Hypothalamus (tissue), 51 donors: Measurements from ENCODE around the gene NR2F1.
A peak's percentile ranks its signal among the peaks of the same experiment; 100 is the strongest.
"Not testable (repeated sequence)": the region's sequence is repeated elsewhere in the genome, so short reads cannot be mapped to it uniquely, and the experiment has no call there.

Experiments used
- DNase-seq, 51 donors: peaks; one replicate each; lab custom pipeline; 2025; lab: John Stamatoyannopoulos, UW

NR2F1 gene

DNA sequence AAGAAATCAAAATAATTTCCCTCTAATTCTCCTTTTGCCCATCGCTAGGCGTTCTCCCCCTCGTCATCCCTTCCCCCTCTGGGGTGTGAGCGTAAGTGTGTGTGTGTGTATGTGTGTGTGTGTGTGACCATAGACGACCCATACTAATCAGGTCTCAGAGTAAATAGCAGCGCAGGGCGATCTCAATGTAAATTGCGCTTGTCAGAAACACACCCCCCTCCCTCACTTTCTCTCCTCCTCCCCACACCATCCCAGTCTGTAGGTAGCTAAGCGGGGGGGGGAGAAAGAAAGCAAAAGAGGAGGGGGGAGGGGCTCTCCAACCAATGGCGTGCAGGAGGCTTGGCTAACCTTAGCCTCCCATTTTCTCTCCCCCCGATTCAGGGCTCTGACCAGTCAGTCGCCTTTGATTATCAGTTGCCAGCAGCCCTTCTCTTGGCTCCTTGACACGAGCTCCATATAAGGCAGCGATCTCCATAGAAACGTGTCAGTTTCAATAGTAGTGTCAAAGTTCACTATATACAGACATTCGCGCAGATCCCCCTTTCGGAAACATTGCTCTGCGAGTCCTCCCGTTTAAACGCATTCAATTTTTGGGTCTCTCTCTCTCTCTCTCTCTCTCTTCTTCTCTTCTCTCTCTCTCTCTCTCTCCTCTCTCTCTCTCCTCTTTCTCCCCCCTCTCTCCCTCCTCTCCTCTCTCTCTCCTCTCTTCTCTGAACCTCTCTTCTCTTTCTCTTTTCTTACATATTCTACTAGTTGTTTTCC, at the start of gene NR2F1:
Gene NR2F1 (plus strand): TSS at position 546 of the 762 bp plus-strand sequence. CDS start 1,802 bp downstream, outside the sequence.
- peak in 28 of 51 donors; percentile 28 to 80 (median 58) for DNase-seq

DNA sequence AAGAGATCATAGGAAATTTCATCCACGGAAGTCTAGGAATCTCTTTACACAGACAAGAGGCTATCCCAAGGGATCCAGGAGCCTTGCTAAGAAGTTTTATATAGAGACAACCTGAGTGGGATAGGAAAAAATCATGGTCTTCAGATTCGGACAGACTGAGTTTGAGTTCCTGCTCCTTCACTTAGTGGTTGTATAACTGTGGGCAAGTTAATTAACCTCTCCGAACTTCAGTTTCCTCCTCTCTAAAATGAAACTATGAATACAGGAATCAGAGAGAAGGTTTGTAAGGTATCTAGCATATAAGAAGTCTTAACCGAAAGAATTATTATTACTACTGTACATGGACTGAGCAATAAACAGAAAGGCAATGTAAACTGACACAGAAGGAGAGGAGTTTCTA, 37.1 kb upstream of the NR2F1 start:
- no peak for DNase-seq

DNA sequence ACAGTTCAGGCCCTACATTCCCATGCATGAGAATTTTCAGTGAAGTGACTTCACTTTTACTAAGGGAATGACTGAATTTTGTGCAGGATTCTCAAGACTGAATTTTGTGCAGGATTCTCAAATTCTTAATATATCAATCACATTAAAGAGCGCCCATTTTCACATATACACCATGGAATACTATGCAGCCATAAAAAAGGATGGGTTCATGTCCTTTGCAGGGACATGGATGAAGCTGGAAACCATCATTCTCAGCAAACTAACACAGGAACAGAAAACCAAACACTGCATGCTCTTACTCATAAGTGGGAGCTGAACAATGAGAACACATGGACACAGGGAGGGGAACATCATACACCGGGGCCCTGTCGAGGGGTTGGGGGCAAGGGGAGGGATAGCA, 33.4 kb upstream of the NR2F1 start:
- DNase-seq = not testable (repeated sequence)

DNA sequence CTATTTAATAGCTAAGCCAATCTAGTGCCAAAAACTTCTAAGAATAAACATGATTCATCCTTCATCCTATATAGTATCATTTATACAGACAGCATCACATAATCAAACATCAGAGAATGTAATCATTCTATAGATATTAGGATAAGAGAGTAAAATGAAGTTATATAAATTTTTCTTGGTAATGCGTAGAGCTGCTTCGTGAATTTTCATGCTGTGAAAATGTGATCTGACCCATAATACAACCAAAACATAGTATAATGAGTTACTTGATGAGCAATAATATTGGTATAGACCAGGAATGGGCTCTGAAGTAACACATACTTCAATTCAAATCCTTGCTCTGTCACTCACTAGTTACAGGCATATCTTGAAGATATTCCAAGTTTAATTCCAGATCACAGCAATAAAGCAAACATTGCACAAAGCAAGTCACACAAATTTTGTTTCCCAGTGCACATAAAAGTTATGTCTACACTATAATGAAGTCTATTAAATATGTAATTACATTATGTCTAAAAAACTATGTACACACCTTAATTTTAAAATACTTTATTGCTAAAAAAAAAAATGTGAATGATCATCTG, 25.9 kb upstream of the NR2F1 start:
- DNase-seq = no peak

DNA sequence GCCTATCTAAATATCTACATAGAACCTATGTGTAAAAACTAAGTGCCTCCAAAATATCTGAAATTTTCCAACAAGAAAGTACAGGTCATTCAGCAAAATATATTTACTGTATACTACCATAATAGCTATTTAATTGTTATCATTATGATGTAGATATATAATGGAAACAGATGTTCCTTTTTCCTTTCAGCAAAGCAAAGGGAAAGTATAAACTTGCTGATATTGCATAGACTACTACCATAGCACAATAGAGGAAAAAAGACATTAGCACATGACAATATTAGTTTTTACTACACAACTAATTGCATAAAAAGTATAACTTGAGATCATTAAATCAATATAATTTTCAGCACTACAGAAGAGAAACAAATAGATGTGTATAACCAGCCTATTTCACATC, 16.9 kb upstream of the NR2F1 start:
- no peak for DNase-seq

DNA sequence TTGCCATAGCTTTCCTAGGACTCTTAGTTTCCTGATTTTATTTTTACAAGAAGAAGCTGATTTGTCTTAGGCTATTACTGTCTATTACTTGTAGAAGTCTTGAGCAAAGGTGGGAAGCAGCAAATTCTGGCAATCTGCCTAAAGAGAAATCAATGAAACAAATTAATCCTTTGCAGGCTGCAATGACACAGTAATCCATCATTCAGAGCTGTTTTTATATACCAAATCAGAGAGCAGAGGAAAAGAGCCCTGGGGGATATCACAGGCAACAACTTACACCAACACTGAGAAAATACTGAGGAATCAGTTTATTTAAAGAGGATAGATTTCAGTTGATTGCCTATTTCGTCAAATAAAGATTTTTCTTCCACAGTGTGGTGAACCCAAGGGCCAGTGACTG, 15.6 kb upstream of the NR2F1 start:
- DNase-seq = no peak

DNA sequence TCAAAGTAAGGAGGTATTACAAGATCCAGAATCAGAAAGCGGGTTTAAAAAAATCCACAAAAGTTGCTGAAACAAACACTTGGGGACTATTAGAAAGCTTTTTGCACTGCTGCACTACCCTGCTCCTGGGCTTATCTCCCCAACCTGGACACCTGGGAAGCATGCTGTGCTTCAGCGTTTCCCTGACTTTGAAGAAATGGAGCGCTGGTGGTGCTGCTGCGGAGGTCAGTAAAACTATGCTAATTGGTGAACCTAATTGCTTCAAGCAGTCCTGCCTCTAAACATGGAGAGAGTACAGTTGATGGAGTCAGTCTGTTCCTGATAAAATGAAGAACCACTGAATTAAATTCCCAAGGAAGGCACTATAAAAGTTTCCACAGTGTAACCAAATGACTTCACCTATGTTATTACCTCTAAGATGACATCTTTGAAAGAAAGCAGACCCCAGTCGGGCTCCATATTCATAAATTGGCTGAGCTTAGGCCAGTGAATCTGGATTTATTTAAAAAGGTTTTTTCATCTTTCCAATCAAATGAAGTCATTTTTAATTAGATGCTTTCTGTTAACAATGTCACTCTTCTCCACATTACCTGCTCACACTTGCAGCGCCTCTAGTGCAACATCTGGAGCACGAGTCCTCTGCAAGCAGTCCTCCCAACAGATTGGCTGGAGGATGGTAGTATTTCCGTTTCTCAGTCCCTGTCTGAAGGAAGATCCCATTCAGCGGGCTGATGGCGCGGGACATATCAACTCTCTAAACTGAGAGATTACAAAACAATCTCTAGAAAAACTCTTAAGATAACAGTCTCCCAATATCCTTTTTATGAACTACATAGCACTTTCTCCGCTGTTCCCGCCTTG, 13.5 kb upstream of the NR2F1 start:
- DNase-seq = peak in 1 of 51 donors; percentile 3

DNA sequence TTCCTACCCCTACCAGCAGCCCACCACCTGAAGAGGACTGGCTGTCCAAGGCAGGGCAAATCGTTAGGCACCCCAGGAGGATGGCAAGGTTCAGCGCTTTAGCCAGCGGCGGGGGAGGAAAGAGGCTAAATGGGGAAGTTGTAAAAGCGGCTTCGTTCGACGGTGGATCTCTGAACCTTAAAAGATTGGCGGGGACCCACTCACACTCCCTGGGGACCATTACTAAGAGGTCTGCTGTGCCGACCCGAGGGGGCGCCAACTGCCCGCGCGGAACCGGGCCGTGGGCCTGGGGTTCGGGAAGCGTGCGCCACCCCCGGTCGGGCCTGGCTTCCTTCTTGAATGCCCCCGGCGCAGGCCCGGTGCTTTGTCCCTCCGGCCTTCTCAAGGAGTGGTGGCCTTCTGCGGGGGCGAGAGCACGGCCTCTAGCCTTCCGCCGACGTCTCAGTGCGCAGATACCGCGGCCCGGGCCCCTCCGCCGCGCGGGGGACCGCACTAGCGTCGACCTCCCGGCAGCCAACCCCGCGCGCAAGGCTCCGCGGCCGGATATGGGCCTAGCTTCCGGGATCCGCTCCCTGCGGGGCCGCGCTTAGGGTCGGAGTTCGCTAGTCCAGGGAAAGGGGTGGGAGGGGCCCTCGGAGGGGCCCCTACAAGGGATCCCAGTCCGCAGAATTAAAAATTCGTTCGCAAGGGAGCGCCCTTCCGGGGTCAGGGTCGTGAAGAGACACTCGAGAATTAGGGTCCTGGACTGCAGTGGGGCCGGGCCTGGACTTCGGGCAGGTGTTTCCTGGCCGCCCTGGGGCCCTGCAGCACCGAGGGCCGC, 12.5 kb upstream of the NR2F1 start:
- DNase-seq = no peak

DNA sequence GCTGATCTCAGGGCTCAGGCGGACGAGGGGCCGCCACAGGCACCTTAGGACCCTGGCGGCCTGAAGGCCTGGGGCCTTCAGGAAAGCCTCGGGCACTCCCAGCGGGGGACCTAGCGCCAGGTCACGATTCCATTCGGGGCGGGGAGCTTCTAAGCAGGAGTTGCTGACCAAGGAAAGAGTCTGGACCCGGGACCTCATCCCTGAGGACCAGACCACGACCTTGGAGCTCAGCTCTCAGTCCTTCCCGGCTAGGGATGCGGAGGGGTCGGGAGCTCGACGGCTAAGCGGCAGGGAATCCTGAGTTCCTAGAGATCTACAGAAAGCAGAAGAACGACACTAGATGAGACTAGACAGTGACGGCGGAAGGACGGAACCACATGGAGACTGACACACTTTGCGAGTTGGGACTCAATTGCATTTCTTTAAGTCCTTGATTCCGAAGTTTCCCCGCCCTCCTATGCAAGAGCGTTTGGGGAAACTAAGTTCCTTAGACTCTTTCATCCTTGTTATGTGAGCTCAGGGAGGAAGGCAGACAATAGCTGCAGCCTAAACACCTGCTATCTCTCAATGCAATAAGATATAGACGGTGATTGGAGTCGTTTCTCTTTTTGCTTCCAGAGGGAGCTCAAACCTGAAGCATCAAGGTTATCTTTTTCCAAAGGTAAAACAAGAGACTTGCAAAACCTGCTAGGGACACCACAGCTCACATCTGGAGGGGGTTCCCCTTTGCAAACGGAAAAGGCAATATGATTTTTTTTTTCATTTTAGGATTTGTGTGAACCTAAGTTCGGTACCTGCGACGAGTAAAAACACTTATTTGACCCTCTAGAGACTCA, 11.7 kb upstream of the NR2F1 start:
- no peak for DNase-seq

DNA sequence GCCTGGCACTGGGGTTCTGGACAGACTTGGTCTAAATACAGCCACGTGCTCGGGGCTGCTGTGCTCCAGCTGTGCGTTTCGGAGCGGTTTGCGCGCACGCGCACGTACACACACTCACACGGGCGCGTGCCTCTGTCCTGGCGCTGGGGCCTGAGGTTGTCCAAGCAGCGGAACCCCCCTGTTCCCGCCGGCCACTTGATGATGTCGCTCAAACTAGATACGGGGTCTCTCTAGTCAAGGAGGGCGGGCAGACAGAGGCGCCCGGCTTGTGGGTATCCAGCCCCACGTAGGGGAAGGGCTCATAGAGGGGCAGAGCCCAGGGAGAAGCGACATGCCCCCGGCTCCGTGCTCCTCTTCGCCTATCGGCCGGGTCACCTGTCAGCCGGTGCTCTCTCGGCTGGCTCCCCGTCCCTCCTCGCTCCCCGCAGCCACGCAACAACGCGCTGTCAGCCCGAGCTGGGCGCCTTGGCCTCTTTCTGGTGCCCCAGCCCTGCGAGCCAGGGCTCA, 10.9 kb upstream of the NR2F1 start:
- no peak for DNase-seq

DNA sequence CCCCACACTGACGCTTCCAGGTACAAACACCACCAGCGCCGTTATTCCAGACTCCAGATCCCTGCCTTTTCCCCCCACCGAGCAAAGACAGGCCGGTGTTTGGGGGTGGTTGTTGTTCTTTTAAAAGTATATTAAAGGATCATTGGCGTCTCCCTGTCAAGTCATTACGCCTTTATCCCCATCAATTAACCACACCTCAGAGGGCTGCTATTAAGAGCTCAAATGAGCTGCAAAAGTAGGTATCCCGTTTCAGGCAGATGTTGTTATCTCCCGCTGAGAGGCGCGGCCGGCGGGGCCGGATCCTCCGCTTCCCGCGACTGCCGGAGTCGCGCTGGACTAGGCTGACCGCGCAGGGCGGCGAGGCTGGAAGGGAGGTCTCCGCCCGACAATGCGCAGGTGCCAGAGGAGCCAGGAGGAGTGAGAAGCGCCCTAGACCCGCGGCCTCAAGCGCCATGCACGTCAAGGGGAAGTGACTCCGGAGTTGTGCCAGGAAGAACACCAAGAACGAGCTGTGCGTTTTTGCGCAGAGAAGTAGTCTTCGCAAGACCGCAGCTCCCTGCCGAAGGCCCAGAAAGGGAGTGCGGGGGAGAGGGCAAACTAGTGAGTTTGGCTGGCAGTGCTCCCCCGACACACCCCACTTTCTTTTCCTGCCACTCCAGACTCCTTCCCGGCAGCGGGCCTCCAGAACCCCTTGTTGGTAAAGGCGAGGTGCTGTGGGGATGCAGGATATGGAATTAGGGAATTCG, 10.2 kb upstream of the NR2F1 start:
- DNase-seq = no peak

DNA sequence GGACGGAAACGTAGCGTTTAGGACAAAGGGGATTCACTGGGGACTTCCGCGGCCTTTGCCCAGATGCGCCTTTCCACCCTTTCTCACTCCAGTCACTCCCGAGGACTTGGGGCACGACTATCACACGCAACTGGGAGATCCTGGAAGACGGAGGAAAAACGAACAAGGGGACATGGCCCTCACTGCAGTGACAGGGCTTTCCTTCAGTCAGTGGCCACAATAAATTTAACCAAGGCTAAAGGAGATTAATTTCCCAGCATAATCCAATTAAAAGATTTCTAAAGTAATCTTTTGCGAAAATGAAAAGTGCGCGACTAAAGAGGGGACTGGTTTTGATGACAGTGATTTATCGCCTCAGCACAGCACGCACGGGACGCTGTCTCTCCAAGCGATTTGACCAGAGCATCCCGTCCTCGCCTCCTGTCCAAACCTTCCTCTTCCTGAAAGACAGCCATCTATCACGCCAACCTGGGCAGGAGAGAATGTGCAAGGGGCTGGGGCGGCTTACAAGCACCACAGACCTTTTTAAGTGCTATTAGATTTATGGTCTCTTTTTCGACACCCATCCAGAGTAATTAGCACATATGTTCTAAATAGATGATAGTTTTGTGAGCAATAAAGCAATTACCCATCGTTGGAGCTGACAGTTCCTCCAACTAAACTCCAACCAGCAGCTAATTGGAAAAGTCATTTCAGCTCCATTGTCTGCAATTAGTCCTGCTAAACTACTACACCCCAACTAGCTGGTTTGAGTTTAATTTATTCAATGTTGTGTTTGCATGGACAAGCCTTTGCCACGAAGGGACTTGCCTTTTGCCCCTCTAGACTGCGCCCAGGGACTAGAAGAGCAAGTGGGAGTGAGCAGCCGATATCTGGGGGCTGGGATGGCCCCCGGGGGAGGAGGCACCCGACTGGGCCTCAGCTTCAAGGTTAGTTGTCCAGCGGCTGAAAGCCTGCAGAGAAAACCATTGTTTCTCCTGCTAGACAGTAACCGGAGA, 9.4 kb upstream of the NR2F1 start:
- no peak for DNase-seq

DNA sequence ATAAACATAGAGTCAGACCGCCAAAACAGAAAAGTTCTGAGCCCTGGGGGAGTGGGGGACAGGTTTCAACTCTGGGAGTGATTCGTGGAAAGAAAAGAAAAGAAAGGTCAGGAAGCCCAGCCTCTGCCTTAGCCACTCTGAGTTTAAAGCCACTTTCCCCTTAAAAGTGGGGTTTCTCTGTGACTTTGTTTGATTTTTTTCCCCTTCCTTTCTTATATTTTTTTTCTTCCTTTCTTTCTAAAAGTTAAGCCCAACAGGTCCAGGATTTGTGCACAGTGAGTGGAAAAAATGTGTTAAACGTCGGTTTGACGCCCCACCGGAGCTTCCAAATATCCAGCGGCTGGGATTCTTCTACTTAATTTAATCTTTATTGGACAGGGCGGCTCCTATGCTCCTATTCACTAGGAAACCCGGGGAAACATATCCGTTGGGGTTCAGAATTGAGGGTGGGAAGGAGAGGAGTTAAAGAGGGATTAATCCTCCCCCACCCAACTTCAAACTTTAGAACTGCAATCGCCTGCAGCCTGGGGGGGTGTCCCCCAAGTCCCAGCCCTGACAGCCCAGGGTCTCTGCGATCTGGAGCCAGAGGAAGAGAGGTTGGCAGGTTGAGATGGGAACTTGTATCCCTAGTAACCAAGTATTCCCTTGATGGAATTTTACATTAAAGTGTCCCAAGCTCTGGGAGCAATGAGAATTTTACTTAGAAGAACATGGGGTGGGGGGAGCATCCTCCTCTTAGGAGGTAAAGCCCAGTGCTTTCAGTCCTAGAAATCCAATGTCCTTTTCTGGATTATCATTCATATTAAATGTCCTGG, 8.3 kb upstream of the NR2F1 start:
- DNase-seq = no peak

DNA sequence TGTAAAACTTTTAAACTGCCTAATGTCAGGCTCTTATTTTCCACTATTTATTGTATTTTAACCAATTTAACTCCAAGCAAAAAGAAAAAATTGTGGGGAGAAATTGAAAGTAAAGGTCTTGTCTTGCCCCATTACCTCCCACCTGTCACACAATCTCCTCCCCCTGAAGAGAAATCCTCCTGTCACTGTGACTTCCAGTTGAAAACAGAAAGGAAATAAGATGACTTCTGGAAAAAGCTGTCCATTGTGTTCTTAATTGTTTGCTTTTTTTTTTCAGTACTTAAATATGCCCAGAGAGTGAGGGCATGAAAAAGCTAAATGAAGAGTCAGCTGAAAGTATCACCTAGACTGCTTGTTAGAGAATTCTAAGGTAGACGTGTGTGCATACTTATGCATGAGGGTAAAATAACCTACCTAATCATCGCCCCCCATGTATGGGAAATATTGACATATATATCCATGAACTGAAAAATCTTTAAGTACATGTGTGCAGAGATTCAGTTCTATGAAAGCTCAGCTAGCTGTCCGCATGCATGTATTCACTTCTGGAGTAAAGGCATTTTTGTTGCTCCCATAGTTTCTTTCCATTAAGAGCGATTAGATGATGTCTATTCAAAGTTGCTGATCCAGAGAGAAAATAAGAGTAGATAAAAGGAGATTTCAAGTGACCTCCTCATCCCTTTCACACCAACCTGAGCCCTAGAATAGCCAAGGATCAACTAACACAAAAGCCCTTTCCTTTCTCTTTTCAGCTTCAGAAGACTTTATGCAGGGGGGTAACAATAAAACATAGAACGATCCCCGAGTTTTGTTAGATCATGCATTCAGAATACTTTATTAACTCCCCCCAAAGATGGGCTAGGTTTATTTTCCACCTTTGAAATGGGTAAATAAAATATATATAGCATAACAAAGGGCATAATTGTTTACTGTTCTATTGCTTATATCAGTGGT, 7.3 kb upstream of the NR2F1 start:
- no peak for DNase-seq
